Glomerular endothelial cell (primary cell): ENCODE measurements around the gene SIPA1L2. TPM values are rescaled to one million over a fixed set of nuclear protein-coding genes. Genes with fewer than 3 reads are reported as not detected.

Experiments used
- DNase-seq: peaks from one replicate; pipeline ENCODE4 v3.0.0-alpha.2; 2011; ENCODE audit warnings: low read depth, low spot score; ENCODE audit errors: extremely low read depth
- total RNA-seq: library from RNA; depleted of rRNA; stranded (reverse); fragments of >200 nt; gene quantifications from 2 replicates; pipeline ENCODE4 v1.2.3, GENCODE V29; 2015

Gene SIPA1L2
- total RNA-seq, 1 donor from 2014 or later, result 60.3 TPM

DNA sequence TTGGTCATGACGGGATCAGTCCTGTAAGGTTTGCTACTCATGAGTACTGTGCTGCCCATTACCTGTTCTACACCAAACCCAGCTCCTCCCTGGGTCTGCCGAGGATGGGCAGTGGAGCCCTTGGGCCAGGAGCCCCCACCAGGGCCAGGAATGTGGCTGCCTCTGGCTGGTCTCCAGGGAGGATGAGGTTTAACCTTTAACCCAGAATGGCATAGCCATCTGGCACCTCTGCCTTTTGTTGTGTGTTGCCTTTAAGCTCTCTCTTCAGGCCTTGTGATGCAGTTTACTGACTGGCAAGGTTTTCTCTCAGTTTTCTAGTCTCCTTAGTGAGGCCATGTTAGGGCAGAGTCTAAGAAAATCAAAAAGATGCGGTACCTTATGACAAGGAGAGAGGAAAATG lies 38.6 kb downstream of the SIPA1L2 start:
- no peak for DNase-seq

DNA sequence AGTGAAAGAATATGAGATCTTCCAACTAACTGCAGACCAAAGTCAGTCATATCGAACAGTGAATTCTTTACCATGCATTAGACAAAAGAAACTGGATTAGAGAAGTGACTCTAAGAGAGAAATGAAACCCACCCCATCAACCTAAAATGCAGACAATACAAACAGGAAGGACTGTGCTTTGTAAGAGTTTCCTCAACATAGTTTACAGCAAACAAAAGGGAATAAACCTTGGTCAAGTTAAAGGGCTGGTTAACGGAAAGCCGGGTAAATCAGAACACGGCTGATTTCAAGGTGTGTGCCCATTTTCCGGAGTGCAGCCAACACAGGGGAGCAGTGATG lies 39.2 kb downstream of the SIPA1L2 start:
- DNase-seq, result no peak

DNA sequence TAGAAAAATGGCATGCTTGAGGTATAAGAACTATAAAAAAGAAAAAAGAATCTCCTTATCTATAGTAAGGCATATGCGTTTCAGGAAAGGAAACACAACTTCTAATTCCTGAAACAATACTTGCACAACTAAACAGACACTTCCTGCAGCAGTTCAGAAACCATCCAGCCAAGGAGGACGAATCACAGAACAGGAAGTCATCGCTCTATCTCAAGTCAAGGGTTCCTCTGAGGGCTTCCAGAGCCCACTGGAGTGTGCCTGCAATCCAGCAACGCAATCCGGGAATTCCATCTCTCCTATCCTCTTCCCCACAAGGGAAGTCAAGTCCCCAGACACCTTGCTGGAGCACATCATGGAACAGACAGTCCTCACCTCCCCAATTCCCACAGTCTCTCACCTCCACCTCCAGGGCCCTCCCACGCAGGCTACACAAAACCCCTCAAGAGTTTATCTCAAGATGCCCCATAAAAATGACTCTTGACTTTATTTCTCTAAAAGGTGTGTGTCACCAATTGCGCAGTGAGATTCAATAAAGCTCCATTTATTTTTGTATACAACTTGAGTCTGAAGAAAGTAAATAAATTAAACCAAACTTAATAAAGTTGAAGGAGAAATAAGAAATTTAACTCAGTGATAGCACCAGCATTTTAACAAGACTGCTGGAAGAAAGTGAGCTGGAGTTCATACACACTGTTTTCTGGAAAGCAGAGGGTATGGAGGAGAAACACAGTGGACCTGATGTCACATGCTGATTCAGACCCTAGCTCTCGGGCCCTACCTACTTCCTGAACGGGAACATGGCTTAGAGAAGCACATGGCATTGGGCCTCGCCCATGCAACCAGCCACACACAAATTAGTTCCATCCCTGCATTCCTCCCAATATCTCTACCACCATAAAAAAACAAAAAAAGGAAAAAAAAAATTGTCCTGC lies 39.9 kb downstream of the SIPA1L2 start:
- DNase-seq, result no peak

DNA sequence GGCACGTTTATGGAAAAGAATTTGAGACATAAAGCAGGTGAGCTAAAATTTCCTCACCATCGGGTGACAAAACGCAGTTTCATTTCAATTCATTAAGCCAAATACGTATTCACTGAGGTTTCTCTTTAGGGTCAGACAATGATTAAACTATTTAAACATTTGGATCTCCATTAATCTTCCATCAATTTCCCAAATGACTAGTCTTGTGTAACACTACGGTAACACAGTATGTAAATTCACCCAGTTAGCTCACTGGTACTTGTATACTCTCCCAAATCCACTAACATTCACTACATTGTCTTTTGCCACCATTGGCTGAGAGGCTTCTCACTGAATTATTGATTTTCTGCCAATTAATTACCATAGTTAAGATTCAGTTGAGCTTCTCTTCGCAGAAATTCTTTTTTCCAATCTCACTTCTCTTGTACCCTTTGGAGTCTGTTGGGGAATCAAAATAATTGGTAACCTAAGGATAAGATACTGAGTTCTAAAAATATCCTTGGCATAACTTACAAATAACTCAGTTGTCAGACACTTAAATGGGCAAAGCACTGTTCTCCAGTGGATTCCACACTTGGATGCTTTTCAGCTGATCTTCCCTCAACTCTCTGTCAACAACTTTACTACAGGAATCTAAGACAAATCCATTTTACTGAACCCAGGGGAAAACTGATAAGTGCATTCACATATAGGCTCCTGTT lies 40.7 kb downstream of the SIPA1L2 start:
- no peak for DNase-seq

DNA sequence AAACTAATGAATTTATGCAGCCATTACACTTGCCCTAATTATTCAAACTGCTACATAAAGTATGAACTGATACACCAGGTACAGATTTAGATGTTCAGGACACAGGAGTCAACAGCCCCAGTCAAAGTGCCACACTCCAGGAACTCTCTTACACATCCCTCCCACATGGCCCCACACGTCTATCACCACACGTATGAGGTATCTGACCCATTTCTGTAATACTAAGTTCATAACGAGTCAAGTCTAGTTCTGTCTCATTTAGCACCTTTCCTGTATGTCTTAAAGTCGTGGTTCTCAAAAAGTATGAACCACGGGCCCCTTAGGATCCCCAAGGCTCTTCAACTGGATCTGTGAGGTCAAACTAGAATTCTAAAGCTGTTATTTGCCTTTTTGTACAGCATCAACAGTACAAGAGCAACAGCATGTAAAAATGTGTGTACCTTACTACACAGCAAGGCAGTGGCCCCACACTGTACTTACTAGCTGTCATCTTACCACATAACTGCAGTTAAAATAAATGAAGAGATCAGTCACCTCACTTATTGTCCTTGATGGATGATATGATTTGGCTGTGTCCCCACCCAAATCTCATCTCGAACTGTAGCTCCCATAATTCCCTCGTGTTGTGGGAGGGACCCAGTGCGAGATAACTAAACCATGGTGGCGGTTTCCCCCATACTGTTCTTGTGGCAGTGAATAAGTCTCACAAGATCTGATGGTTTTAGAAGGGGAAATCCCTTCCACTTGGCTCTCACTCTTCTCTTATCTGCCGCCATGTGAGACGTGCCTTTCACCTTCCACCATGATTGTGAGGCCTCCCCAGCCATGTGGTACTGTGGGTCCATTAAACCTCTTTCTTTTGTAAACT lies 42.6 kb downstream of the SIPA1L2 start:
- no peak for DNase-seq

DNA sequence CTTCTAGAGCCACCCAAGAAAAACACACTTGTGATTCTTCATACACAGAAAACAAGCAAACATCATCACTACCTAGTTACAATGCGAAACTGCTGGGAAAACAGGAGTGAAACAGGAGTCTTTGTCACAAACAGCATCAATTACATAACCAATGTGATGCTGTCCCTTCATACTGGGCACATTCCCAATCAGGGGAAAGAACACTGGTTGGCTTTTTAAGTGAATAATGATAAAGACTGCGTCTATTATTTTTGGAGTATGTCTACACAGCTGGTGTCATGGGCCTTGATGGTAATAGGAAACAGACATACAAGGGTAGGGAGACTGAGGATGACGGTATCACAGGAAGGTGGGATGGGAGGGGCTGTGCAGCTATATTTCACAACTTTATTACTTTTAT lies 43.3 kb downstream of the SIPA1L2 start:
- DNase-seq, result no peak

DNA sequence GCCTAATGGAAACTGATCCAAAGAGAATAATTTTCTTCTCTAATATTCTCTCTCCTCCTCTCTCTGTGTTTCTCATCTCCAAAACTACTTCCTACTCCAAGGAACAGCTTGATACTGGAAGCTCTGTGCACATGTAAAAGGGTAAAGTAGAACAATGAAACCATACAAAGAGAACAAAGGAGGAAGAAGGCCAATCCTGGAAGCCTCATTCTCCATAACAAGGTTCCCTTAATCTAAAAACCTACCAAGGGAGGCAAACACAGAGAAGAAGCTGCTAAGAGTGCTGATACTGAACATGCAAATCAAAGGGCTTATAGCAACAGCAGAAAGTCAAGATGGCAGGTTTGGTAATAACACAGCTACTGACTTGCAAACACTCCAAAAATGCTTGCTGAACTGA lies 44.4 kb downstream of the SIPA1L2 start:
- DNase-seq, result no peak

DNA sequence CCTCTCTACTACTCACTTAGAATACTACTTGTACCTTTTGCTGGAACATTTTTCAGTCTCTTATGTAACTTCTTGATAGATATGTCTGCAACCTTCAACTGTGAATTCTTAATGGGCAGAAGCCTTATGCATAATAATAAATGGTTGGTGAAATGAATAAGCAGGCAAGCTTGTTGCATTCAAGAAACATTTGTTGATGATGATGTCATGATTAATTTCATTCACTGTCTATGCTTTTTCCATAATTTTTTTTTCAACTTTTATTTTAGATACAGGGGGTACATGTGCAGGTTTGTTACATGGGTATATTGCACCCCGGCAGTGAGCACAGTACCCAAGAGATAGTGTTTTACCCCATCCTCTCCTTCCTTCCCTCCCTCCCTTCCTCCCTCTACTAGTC lies 48.0 kb downstream of the SIPA1L2 start:
- DNase-seq, result no peak

Other genes starting within 250 kb of the SIPA1L2 start
- 1.3 TPM in 2 replicates for gene MAP10, start 175.3 kb upstream of the SIPA1L2 start, total RNA-seq